Stomach (tissue), 9 donors: ENCODE data around the gene ZFP62. TPM values are rescaled to one million over a fixed set of nuclear protein-coding genes. Genes with fewer than 3 reads are reported as not detected.

Experiments
- DNase-seq, 2 donors: peaks; one replicate each; pipeline versions ENCODE4 v3.0.0 to v3.0.0-alpha.2; 2013 to 2019
- H3K27ac ChIP-seq, 5 donors: fragments of 200-600 bp in 4 of 5; sonication (generic) in 4 of 5; one replicate each; pipeline ENCODE4 v1.5.1; 2013 to 2019; ENCODE audit warnings: mild to moderate bottlenecking in 1 of 5, moderate library complexity in 1 of 5
- H3K27me3 ChIP-seq, 3 donors: fragments of 200-600 bp; sonication (generic); one replicate each; pipeline ENCODE4 v1.5.1; 2017 to 2019; ENCODE audit warnings: mixed run types in 1 of 3
- H3K36me3 ChIP-seq, 4 donors: fragments of 200-600 bp; sonication (generic); 1 replicate in 3 of 4; 2 replicates in 1 of 4; pipeline ENCODE4 v1.5.1; 2016 to 2019
- H3K4me1 ChIP-seq, 4 donors: fragments of 200-600 bp; sonication (generic); one replicate each; pipeline ENCODE4 v1.5.1; 2016 to 2019
- H3K4me3 ChIP-seq, 4 donors: fragments of 200-600 bp; sonication (generic) in 3 of 4; one replicate each; pipeline ENCODE4 v1.5.1; 2016 to 2019; ENCODE audit warnings: mild to moderate bottlenecking in 1 of 4
- H3K9me3 ChIP-seq, 4 donors: fragments of 200-600 bp; sonication (generic); one replicate each; pipeline ENCODE4 v1.5.1; 2016 to 2019
- EP300 ChIP-seq: sonication (generic); formaldehyde crosslinking; IDR thresholded peaks from one replicate; pipeline ENCODE4 v1.6.1; 2017; ENCODE audit warnings: antibody characterized with exemption
- POLR2A ChIP-seq, 4 donors: fragments of 450-650 bp; IDR thresholded peaks; one replicate each; pipeline ENCODE4 v1.6.1; 2016; ENCODE audit warnings: antibody characterized with exemption in 4 of 4, control low read depth in 2 of 4, mild to moderate bottlenecking in 1 of 4, moderate library complexity in 1 of 4
- POLR2AphosphoS5 ChIP-seq, 3 donors: sonication (generic); formaldehyde crosslinking; IDR thresholded peaks; one replicate each; pipeline ENCODE4 v1.6.1; 2016; ENCODE audit warnings: antibody characterized with exemption in 3 of 3
- WGBS, 5 donors: extraction: QIAGEN DNeasy Blood & Tissue Kit in 3 of 5; methylation state at CpG; one replicate each; pipeline versions ENCODE4 v1.1.5 to v1.1.7; 2013 to 2018; 5-methylcytosine and 5-hydroxymethylcytosine counted together
- intact Hi-C: fragments of 100-400 bp; cut with DNase I; formaldehyde crosslinking; loops from one replicate; pipeline ENCODE4 v1.15.1; 2023; ENCODE audit warnings: low total_unique reads
- polyA plus RNA-seq, 3 donors: library from polyadenylated mRNA; stranded (reverse); fragments of 200-250 nt; gene quantifications; one replicate each; pipeline ENCODE4 v1.2.3, GENCODE V29; 2013
- total RNA-seq, 5 donors: library from RNA; depleted of rRNA; stranded (reverse); fragments of >200 nt; gene quantifications; one replicate each; pipeline versions ENCODE4 v1.1.0 to v1.2.3, GENCODE V29; 2014 to 2016
- TF ChIP-seq, protein P1 (sequence below), 7 experiments: fragments of 450-650 bp in 4 of 7; fragments of 200-600 bp in 3 of 7; sonication (generic) in 3 of 7; IDR thresholded peaks; one replicate each; pipeline ENCODE4 v1.5.1; 2016 to 2019; ENCODE audit warnings: antibody characterized with exemption in 7 of 7, control low read depth in 2 of 7, mild to moderate bottlenecking in 1 of 7
- donor health status: healthy with polysubstance abuse.
- donor health status: Bipolar disorder and iron deficiency.
- donor health status: healthy.

ZFP62 gene
- total and polyA plus RNA-seq, 8 donors, result 7.8 to 46.9 (median 16.2) TPM

DNA sequence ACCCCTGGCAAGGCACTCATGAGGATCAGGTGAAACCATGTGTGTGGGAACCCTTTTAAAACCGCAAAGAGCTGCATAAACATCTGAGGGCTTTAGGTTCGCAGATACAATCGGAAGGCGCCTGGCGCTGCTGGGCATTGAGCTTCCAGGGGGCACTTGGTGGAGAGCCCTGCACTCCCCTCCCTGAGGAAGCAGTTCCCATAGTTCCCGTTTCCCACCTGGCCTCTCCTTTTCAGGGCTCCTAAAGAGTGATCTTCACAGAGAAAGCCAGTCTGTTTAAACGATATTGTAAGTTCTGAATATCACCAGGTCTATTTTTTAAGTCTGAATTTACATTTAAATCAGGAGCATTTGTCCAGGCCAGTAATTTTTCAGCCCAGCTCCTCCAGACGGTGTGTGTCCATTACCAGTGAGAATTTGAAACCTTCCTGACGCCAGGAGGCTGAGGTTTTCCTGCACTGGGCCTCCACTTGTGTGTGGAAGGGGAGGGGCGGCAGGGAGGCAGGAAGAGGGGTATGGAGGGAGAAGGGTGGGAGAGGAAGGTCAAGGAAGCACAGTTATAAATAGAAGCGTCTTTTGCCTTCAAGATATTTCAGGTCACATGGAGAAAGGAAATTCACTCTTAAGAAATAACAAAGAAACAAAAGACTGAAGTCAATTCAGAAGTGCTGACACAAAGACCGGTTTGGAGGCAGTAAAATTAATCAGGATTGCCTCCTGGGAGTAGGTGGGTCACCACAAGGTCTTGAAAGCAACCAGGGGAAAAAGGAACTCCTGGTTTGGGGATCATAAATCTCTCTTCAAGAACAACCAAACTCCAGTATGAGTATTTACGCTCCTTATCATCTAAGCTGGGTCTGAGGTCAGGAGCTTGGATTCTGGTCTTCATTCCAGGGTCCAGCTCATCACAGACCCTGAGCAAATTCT is 44.2 kb downstream of the ZFP62 start:
- Histone ChIP-seq H3K9me3 (no peaks in the 10 kb centered on the region), H3K27me3 (no peaks in the 10 kb centered on the region), H3K4me3 (no peak overlapping the region), H3K27ac (peak overlapping the region; percentile 6 to 77 (median 69)), H3K36me3 (no peaks in the 10 kb centered on the region), H3K4me1 (peaks cover under 1 to 47% (median 22%) of the 10 kb centered on the region in 4 donors)
- intact Hi-C loops, result no loop called here
- TF ChIP-seq EP300 (no peak), POLR2AphosphoS5 (IDR thresholded peaks at IDR 0.05) (peak; percentile 23 to 26 (median 23))
- peak in 1 of 2 donors; percentile 80 for DNase-seq
- WGBS, 5 donors, result 27 to 35% (median 30%) methylated on average over 10 to 13 of the region's 13 CpGs

DNA sequence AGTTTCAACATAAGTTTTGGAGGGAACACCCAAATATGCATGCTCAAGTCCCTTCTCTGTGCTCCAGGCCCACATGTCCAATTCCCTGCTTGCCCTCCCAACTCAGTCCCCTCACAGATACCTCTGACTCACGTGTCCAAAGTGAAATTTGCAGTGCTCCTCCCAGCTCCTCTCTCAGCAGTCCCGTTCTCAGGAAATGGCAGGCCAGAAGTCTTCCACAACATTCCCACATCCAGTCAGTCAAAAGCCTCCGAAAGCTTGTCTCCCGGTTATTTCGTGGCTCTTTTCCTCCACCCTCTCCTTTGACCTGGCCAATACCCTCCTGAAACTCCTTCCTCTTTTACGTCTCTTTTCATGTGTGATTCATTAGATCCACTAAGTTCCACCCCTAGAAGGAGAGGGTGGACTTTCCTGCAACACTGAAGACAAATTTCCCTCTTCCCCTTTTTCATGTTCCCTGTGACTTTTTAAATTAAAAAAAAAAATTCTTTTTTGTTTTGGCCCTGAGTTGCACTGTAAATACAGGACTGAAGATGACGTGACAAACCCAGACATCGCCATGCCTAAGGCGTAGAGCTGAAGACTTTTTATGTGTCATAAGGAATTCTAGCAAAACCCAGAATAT is 45.7 kb downstream of the ZFP62 start:
- Histone ChIP-seq H3K4me1 (peaks cover 10 to 50% (median 27%) of the 10 kb centered on the region in 4 donors), H3K36me3 (no peaks in the 10 kb centered on the region), H3K9me3 (no peaks in the 10 kb centered on the region), H3K27me3 (no peaks in the 10 kb centered on the region), H3K27ac (peak overlapping the region in 4 of 5 donors; percentile 53 to 72 (median 64)), H3K4me3 (peak overlapping the region in 3 of 4 donors; percentile 18 to 31 (median 26))
- 65 to 82% (median 77%) methylated on average over 9 of the region's 9 CpGs for WGBS, 5 donors
- no peak for TF ChIP-seq POLR2A (IDR thresholded peaks at IDR 0.05)
- TF ChIP-seq POLR2AphosphoS5 (IDR thresholded peaks at IDR 0.05), result peak in 1 of 3 donors; percentile 17
- no peak for DNase-seq
- intact Hi-C loops, result no loop called here

DNA sequence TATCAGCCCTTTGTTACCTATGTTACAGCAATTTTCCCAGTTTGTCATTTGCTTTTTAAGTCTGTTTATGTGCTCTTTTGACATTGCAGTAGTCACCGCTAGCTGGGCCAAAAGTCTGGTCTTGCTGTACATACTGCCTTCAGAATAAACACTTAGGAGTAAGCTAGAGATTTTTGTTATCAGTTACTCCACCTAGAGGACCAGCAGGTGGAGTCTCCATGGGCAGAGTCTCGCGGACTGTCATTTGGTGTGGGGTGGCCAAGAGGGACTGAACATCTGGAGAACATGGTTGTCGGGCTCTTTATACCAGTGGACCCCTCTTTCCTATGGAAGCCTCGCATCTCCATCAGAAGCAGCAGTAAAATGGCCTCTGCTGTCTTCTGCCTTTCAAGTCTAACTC is 47.7 kb downstream of the ZFP62 start:
- H3K4me1 ChIP-seq, result peaks cover 19 to 52% (median 37%) of the 10 kb centered on the region in 4 donors
- no peaks in the 10 kb centered on the region for H3K36me3 ChIP-seq
- 66 to 81% (median 69%) methylated on average over 5 of the region's 5 CpGs for WGBS, 5 donors
- peak overlapping the region in 2 of 5 donors; percentile 4 to 17 for H3K27ac ChIP-seq
- H3K27me3 ChIP-seq, result no peaks in the 10 kb centered on the region
- TF ChIP-seq, protein P1, sequence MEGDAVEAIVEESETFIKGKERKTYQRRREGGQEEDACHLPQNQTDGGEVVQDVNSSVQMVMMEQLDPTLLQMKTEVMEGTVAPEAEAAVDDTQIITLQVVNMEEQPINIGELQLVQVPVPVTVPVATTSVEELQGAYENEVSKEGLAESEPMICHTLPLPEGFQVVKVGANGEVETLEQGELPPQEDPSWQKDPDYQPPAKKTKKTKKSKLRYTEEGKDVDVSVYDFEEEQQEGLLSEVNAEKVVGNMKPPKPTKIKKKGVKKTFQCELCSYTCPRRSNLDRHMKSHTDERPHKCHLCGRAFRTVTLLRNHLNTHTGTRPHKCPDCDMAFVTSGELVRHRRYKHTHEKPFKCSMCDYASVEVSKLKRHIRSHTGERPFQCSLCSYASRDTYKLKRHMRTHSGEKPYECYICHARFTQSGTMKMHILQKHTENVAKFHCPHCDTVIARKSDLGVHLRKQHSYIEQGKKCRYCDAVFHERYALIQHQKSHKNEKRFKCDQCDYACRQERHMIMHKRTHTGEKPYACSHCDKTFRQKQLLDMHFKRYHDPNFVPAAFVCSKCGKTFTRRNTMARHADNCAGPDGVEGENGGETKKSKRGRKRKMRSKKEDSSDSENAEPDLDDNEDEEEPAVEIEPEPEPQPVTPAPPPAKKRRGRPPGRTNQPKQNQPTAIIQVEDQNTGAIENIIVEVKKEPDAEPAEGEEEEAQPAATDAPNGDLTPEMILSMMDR (IDR thresholded peaks at IDR 0.05), result no peak
- TF ChIP-seq POLR2AphosphoS5 (IDR thresholded peaks at IDR 0.05), result no peak
- no peak for TF ChIP-seq EP300
- no peak for TF ChIP-seq POLR2A (IDR thresholded peaks at IDR 0.05)
- H3K9me3 ChIP-seq, result no peaks in the 10 kb centered on the region
- DNase-seq, result no peak
- intact Hi-C loops, result no loop called here
- H3K4me3 ChIP-seq, result peak overlapping the region in 1 of 4 donors; percentile 56

DNA sequence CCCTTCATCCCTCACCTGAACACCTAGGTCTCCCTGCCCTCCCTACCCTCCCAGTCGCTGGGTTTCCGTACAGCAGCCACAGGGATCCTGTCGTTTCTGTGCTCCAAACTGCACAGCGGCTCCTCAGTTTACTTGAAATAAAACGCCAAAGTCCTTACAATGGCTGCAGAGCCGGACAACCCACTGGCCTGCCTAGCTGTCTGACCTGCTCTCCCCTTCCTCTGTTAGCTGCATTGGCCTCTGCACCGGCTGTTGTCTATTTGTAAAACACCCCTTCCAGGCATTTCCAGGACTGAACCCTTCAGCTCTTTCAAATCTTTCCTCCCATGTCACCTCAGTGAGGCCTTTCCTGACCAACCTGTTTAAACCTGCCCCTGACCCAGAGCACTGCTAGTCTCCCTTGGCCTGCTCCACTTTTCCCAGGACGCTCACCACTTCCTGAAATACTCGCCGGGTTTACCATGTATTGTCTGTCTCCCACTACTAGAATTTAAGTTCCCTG is 49.4 kb downstream of the ZFP62 start:
- 61 to 80% (median 66%) methylated on average over 10 of the region's 10 CpGs for WGBS, 5 donors
- intact Hi-C loops, result no loop called here
- H3K4me3 ChIP-seq, result peak overlapping the region; percentile 56 to 75 (median 68)

More for the DNA sequence above, 49.4 kb downstream of the ZFP62 start:
- peaks cover 0 to under 1% (median 0%) of the 10 kb centered on the region in 4 donors for H3K36me3 ChIP-seq
- peak in 1 of 2 donors; percentile 64 for DNase-seq
- H3K27me3 ChIP-seq, result no peaks in the 10 kb centered on the region
- TF ChIP-seq, protein P1 (IDR thresholded peaks at IDR 0.05), result no peak
- no peak for TF ChIP-seq POLR2AphosphoS5 (IDR thresholded peaks at IDR 0.05)
- no peak for TF ChIP-seq EP300
- no peak for TF ChIP-seq POLR2A (IDR thresholded peaks at IDR 0.05)
- H3K4me1 ChIP-seq, result peaks cover 36 to 52% (median 42%) of the 10 kb centered on the region in 4 donors
- no peaks in the 10 kb centered on the region for H3K9me3 ChIP-seq
- H3K27ac ChIP-seq, result peak overlapping the region; percentile 63 to 99 (median 98)
